IMR-90 (cell line): Measurements from ENCODE around the gene VASN. TPM values are rescaled to one million over a fixed set of nuclear protein-coding genes. Genes with fewer than 3 reads are reported as not detected.

Experiments used
- ATAC-seq: fragments of 200-7000 bp; cut with Tn5 transposase; 2 replicates; pipeline ENCODE4 v1.9.1; 2020; ENCODE audit warnings: low read depth, mild to moderate bottlenecking, moderate library complexity
- BruUV-seq: library from RNA; stranded (reverse); fragments of 400-500 nt; replicated peaks from 2 replicates; lab custom pipeline; 2021; lab: Mats Ljungman, UMichigan
- CTCF ChIA-PET: fragments of 300-600 bp; formaldehyde crosslinking; extraction: SDS; loops from one replicate; lab custom pipeline; 2021; ENCODE audit warnings: antibody characterized with exemption; lab: Yijun Ruan, JAX
- POLR2A ChIA-PET: fragments of 300-600 bp; sonication (Branson Sonifier 250); formaldehyde crosslinking; loops from one replicate; lab custom pipeline; 2022; ENCODE audit warnings: antibody characterized with exemption; ENCODE audit not compliant: unreplicated experiment; lab: Charles Lee
- DNase-seq: peaks from one replicate; pipeline ENCODE4 v3.0.0; 2013
- H2AFZ ChIP-seq: replicated peaks from 2 replicates; pipeline ENCODE3; 2013; ENCODE audit warnings: low read length, mild to moderate bottlenecking; ENCODE audit not compliant: poor library complexity
- H2AK5ac ChIP-seq: 2 replicates; pipeline ENCODE4 v1.6.1; 2013; ENCODE audit warnings: low read depth, low read length, inconsistent platforms
- H2AK9ac ChIP-seq: replicated peaks from 2 replicates; pipeline ENCODE3; 2013; ENCODE audit warnings: mild to moderate bottlenecking, low read depth, low read length, moderate library complexity; ENCODE audit not compliant: poor library complexity
- H2BK120ac ChIP-seq: 2 replicates; pipeline ENCODE4 v1.6.1; 2013; ENCODE audit warnings: low read depth, low read length, inconsistent platforms
- H2BK15ac ChIP-seq: 3 replicates; pipeline ENCODE4 v1.6.1; 2013; ENCODE audit warnings: low read depth, low read length, inconsistent platforms
- H2BK20ac ChIP-seq: 2 replicates; pipeline ENCODE4 v1.6.1; 2013; ENCODE audit warnings: low read depth, mild to moderate bottlenecking, inconsistent platforms, low read length, moderate library complexity
- H2BK5ac ChIP-seq: 2 replicates; pipeline ENCODE4 v1.6.1; 2013; ENCODE audit warnings: mild to moderate bottlenecking, low read depth, low read length, inconsistent platforms; ENCODE audit not compliant: poor library complexity, severe bottlenecking
- H3K14ac ChIP-seq: replicated peaks from 2 replicates; pipeline ENCODE4 v1.6.1; 2013; ENCODE audit warnings: low read depth, low read length, inconsistent platforms
- H3K18ac ChIP-seq: 2 replicates; pipeline ENCODE4 v1.6.1; 2013; ENCODE audit warnings: low read depth, low read length, control low read depth
- H3K23ac ChIP-seq: 2 replicates; pipeline ENCODE4 v1.6.1; 2013; ENCODE audit warnings: low read depth, low read length, inconsistent platforms
- H3K27ac ChIP-seq: 2 replicates; pipeline ENCODE4 v1.5.1; 2013; ENCODE audit warnings: mild to moderate bottlenecking, control low read depth, low read length; ENCODE audit not compliant: insufficient read depth
- H3K27me3 ChIP-seq: 2 replicates; pipeline ENCODE4 v1.6.1; 2013; ENCODE audit warnings: low read length; ENCODE audit not compliant: control insufficient read depth, insufficient read depth
- H3K36me3 ChIP-seq: 2 replicates; pipeline ENCODE4 v1.6.1; 2013; ENCODE audit warnings: low read length, mixed read lengths; ENCODE audit not compliant: control insufficient read depth, insufficient read depth
- H3K4ac ChIP-seq: 2 replicates; pipeline ENCODE4 v1.6.1; 2013; ENCODE audit warnings: low read depth, low read length, inconsistent platforms
- H3K4me1 ChIP-seq: 2 replicates; pipeline ENCODE4 v1.6.1; 2013; ENCODE audit warnings: low read length, mixed read lengths; ENCODE audit not compliant: control insufficient read depth, insufficient read depth
- H3K4me2 ChIP-seq: 2 replicates; pipeline ENCODE4 v1.6.1; 2013; ENCODE audit warnings: low read depth, mild to moderate bottlenecking, control low read depth, low read length, moderate library complexity
- H3K4me3 ChIP-seq: 2 replicates; pipeline ENCODE4 v1.5.1; 2013; ENCODE audit warnings: low read depth, mild to moderate bottlenecking, control low read depth, low read length, moderate library complexity; ENCODE audit not compliant: insufficient read depth
- H3K56ac ChIP-seq: 2 replicates; pipeline ENCODE4 v1.6.1; 2013; ENCODE audit warnings: low read length, inconsistent platforms; ENCODE audit not compliant: insufficient read depth; ENCODE audit errors: extremely low read depth
- H3K79me1 ChIP-seq, 2 experiments: 2 replicates each; pipeline ENCODE4 v1.6.1; 2013; ENCODE audit warnings: low read length in 2 of 2, inconsistent platforms in 1 of 2, low read depth in 1 of 2
- H3K9ac ChIP-seq: 2 replicates; pipeline ENCODE4 v1.6.1; 2013; ENCODE audit warnings: low read depth, low read length, control low read depth
- H3K9me1 ChIP-seq: 2 replicates; pipeline ENCODE4 v1.6.1; 2013; ENCODE audit warnings: low read length, inconsistent platforms; ENCODE audit not compliant: insufficient read depth
- H3K9me3 ChIP-seq: 2 replicates; pipeline ENCODE4 v1.6.1; 2013; ENCODE audit warnings: low read length; ENCODE audit not compliant: control insufficient read depth, insufficient read depth
- H4K20me1 ChIP-seq: 2 replicates; pipeline ENCODE4 v1.6.1; 2013; ENCODE audit warnings: low read length, inconsistent platforms; ENCODE audit not compliant: insufficient read depth
- H4K5ac ChIP-seq: 2 replicates; pipeline ENCODE4 v1.6.1; 2013; ENCODE audit warnings: mild to moderate bottlenecking, low read depth, low read length, control low read depth
- H4K8ac ChIP-seq, 2 experiments: 2 replicates each; pipeline ENCODE4 v1.6.1; 2013; ENCODE audit warnings: low read depth in 2 of 2, low read length in 2 of 2, control low read depth in 1 of 2, inconsistent platforms in 1 of 2
- H4K91ac ChIP-seq: 2 replicates; pipeline ENCODE4 v1.6.1; 2013; ENCODE audit warnings: low read depth, low read length, inconsistent platforms; ENCODE audit not compliant: insufficient read depth
- BHLHE40 ChIP-seq: fragments of 150-350 bp; IDR thresholded peaks from 2 replicates; pipeline ENCODE4 v1.6.1; 2016; ENCODE audit warnings: mild to moderate bottlenecking, low read depth, low read length
- CHD1 ChIP-seq: IDR thresholded peaks from 2 replicates; pipeline ENCODE4 v1.6.1; 2012; ENCODE audit warnings: low read depth, low read length, improper control_type of control experiment
- MAZ ChIP-seq: IDR thresholded peaks from 2 replicates; pipeline ENCODE4 v1.6.1; 2012; ENCODE audit warnings: low read depth, mild to moderate bottlenecking, low read length, improper control_type of control experiment, moderate library complexity, borderline replicate concordance
- NFE2L2 ChIP-seq: fragments of 150-350 bp; IDR thresholded peaks from 2 replicates; pipeline ENCODE4 v1.6.1; 2016; ENCODE audit warnings: low read depth, mild to moderate bottlenecking, low read length
- POLR2A ChIP-seq: IDR thresholded peaks from 2 replicates; pipeline ENCODE4 v1.6.1; 2012; ENCODE audit warnings: mild to moderate bottlenecking, low read depth, low read length
- RCOR1 ChIP-seq: IDR thresholded peaks from 2 replicates; pipeline ENCODE4 v1.6.1; 2012; ENCODE audit warnings: mild to moderate bottlenecking, low read length, improper control_type of control experiment; ENCODE audit not compliant: insufficient replicate concordance
- RFX5 ChIP-seq: IDR thresholded peaks from 2 replicates; pipeline ENCODE4 v1.8.0; 2012; ENCODE audit warnings: low read depth, mild to moderate bottlenecking, low read length, moderate library complexity
- whole genome bisulfite sequencing, 2 experiments: methylation state at CpG; one replicate each; pipeline versions ENCODE4 v1.1.5 to v1.1.7; 2013; ENCODE audit warnings: missing lambda C conversion rate in 2 of 2; ENCODE audit not compliant: insufficient read length in 1 of 2; ENCODE audit errors: extremely low coverage in 2 of 2; 5-methylcytosine and 5-hydroxymethylcytosine counted together
- dilution Hi-C: fragments of 300-500 bp; cut with HindIII; formaldehyde crosslinking; loops from one replicate; pipeline ENCODE4 v1.14.3; 2018; ENCODE audit warnings: low sequenced_read_pairs; ENCODE audit not compliant: unreplicated experiment
- in situ Hi-C: fragments of 300-500 bp; cut with MboI; formaldehyde crosslinking; loops from 3 replicates; pipeline ENCODE4 v1.14.3; 2019; ENCODE audit warnings: low sequenced_read_pairs, inconsistent platforms, mixed read lengths
- intact Hi-C: fragments of 100-400 bp; cut with micrococcal nuclease; formaldehyde crosslinking; loops from 2 replicates; pipeline ENCODE4 v1.10.0; 2022
- polyA plus RNA-seq, 3 experiments: library from polyadenylated mRNA; depleted of rRNA; stranded (reverse); fragments of >200 nt; gene quantifications; 2 replicates each; pipeline ENCODE4 v1.2.3, GENCODE V29; 2012; ENCODE audit warnings: low replicate concordance in 1 of 3
- total RNA-seq: library from RNA; depleted of rRNA; stranded (reverse); fragments of >200 nt; gene quantifications from 2 replicates; pipeline ENCODE4 v1.2.3, GENCODE V29; 2012

The VASN gene
- total and polyA plus RNA-seq, 2 of the 4 experiments (the other 2 are of a cell fraction): 9.3 to 87.2 TPM

DNA sequence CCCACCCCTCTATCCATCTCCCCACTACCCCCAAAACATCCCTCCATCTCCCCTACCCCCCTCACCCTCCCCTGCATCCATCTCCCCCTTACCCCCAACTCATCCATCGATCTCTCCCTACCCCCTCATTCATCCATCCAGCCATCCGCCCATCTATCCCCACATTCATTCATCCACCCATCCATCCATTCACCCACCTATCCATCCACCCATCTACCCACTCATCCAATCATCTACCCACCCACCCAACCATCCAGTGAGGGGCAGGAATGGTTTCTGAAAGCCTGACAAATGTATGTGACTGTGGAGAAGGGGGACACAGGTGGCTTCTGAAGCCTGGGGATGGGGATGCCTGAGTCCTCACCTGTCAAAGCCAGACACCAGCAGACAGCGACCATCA lies 11.7 kb upstream of the VASN start (continued):
- TF ChIP-seq RFX5: no peak
- no peak for TF ChIP-seq MAZ
- no peak for TF ChIP-seq BHLHE40
- TF ChIP-seq NFE2L2: no peak
- TF ChIP-seq RCOR1: no peak

- no peaks in the 10 kb centered on the region for H3K9me1 ChIP-seq
- no peak overlapping the region for H3K4me2 ChIP-seq
- ATAC-seq (peak; percentile 70), DNase-seq (no peak)
- BruUV-seq: no TSS peak
- peaks cover 1% of the 10 kb centered on the region; the same call in 1 of the 2 replicates for H3K4me1 ChIP-seq
- intact Hi-C loops: no loop called here
- no peaks in the 10 kb centered on the region for H3K9me3 ChIP-seq
- H3K27ac ChIP-seq: no peak overlapping the region
- TF ChIP-seq POLR2A (no peak), RCOR1 (no peak), MAZ (peak; percentile 12; the same call in 1 of the 2 replicates), CHD1 (no peak)
- no peak overlapping the region for H3K56ac ChIP-seq
- ChIA-PET CTCF (interaction anchor here (1.4 kb wide), 1 partner anchor 42 kb away, joined by 7 read pairs; no protein-coding TSS in a partner anchor), POLR2A (no interaction called here)
- no peak overlapping the region for H2BK5ac ChIP-seq
- no peak overlapping the region for H3K4ac ChIP-seq
- no peak overlapping the region for H2BK15ac ChIP-seq
- peaks cover 6% of the 10 kb centered on the region; the same call in 1 of the 2 replicates for H3K36me3 ChIP-seq
- H4K20me1 ChIP-seq: peaks cover 4% of the 10 kb centered on the region; the same call in 1 of the 2 replicates
- dilution Hi-C loops: no loop called here
- H3K18ac ChIP-seq: no peak overlapping the region
- no peak overlapping the region for H2BK120ac ChIP-seq
- no peak overlapping the region for H4K5ac ChIP-seq
- no peaks in the 10 kb centered on the region for H3K79me1 ChIP-seq
- H2AK5ac ChIP-seq: 0 out of 2 replicates have a peak overlapping the region, but pooled peaks have one; percentile 23
- no peaks in the 10 kb centered on the region for H3K27me3 ChIP-seq
- H2AK9ac ChIP-seq: peak overlapping the region; percentile 55
- no peak overlapping the region for H2AFZ ChIP-seq
- H3K4me3 ChIP-seq: no peak overlapping the region
- no peak overlapping the region for H4K8ac ChIP-seq
- WGBS, 2 experiments: 72% methylated on average over 2 of the region's 11 CpGs; no CpG with 5 or more reads in 1 of the 2 experiments
- no peak overlapping the region for H4K91ac ChIP-seq
- no peak overlapping the region for H2BK20ac ChIP-seq
- H3K23ac ChIP-seq: no peak overlapping the region
- no peak overlapping the region for H3K9ac ChIP-seq
- H3K14ac ChIP-seq: no peak overlapping the region
- in situ Hi-C loops: loop anchor here (5.0 kb wide), 1 partner anchor 37 kb away; no protein-coding TSS in a partner anchor
These were observed 11.1 kb upstream of the VASN start for GRCh38 chr16:4360538-4361021.
